ENCODE measurements around the gene USP36. TPM values are rescaled to one million over a fixed set of nuclear protein-coding genes. Genes with fewer than 3 reads are reported as not detected.
"Not testable (repeated sequence)": the region's sequence is repeated elsewhere in the genome, so short reads cannot be mapped to it uniquely, and the experiment has no call there.

USP36 gene
- polyA plus RNA-seq, 3 donors = 4.4 to 30.0 (median 6.1) TPM

GRCh38 chr17:78870621-78871020, 30.0 kb upstream of the USP36 start:
- Mint-ChIP-seq H3K36me3 (peaks cover 63 to 80% of the 10 kb centered on the region in 2 donors), H3K27me3 (ENCODE audit: low read depth in 3 of 3) (peaks cover 0 to 2% (median 1%) of the 10 kb centered on the region in 3 donors), H3K9me3 (no peaks in the 10 kb centered on the region), H3K4me1 (peaks cover 55% of the 10 kb centered on the region), H3K27ac (peak overlapping the region in 4 of 7 donors; percentile 54 to 84 (median 73)), H3K4me3 (no peak overlapping the region)
- Histone ChIP-seq H3K9me3 (replicated peaks in 1 of 2; ENCODE audit: control insufficient read depth in 1 of 2, insufficient read depth in 1 of 2, low read length in 2 of 2) (no peaks in the 10 kb centered on the region), H4K20me1 (ENCODE audit: insufficient read depth, low read length) (peaks cover 79% of the 10 kb centered on the region), H3K27me3 (ENCODE audit: control insufficient read depth in 2 of 2, insufficient read depth in 2 of 2, low read length in 2 of 2) (no peaks in the 10 kb centered on the region), H3K4me1 (ENCODE audit: control insufficient read depth in 1 of 2, insufficient read depth in 2 of 2, low read length in 2 of 2) (peaks cover 30 to 35% of the 10 kb centered on the region in 2 donors), H3K27ac (ENCODE audit: low read depth in 1 of 2, low read length in 2 of 2) (no peak overlapping the region), H3K4me2 (replicated peaks; ENCODE audit: extremely low read depth, low read length, poor library complexity, severe bottlenecking) (no peak overlapping the region), H3K79me2 (ENCODE audit: insufficient read depth, low read length) (peaks cover 67% of the 10 kb centered on the region), H2AFZ (ENCODE audit: insufficient read depth, low read depth, low read length, poor library complexity, severe bottlenecking) (no peak overlapping the region), H3K9ac (ENCODE audit: insufficient read depth, low read length, poor library complexity, severe bottlenecking) (no peak overlapping the region), H3K4me3 (replicated peaks in 1 of 3; ENCODE audit: low read depth in 2 of 3, low read length in 3 of 3) (no peak overlapping the region), H3K36me3 (replicated peaks in 1 of 2; ENCODE audit: control insufficient read depth in 1 of 2, insufficient read depth in 2 of 2, low read length in 2 of 2) (peaks cover 50 to 69% of the 10 kb centered on the region in 2 donors)
- intact Hi-C loops (cut with micrococcal nuclease) = no loop called here
- 88% methylated on average over 11 of the region's 15 CpGs for WGBS (ENCODE audit: insufficient coverage)
- no peak for DNase-seq
- TF ChIP-seq CTCF (IDR thresholded peaks at IDR 0.05) = no peak

- H3K79me2 ChIP-seq (ENCODE audit: insufficient read depth, low read length) = peaks cover 66% of the 10 kb centered on the region
- H3K27ac ChIP-seq (ENCODE audit: low read depth in 1 of 2, low read length in 2 of 2) = no peak overlapping the region
- peaks cover 62 to 83% of the 10 kb centered on the region in 2 donors for H3K36me3 Mint-ChIP-seq
- H3K27ac Mint-ChIP-seq = peak overlapping the region in 6 of 7 donors; percentile 41 to 95 (median 68)
- no peak for DNase-seq
- H2AFZ ChIP-seq (ENCODE audit: insufficient read depth, low read depth, low read length, poor library complexity, severe bottlenecking) = no peak overlapping the region
- H3K4me1 ChIP-seq (ENCODE audit: control insufficient read depth in 1 of 2, insufficient read depth in 2 of 2, low read length in 2 of 2) = peaks cover 25 to 48% of the 10 kb centered on the region in 2 donors
- H3K9me3 ChIP-seq (replicated peaks in 1 of 2; ENCODE audit: control insufficient read depth in 1 of 2, insufficient read depth in 1 of 2, low read length in 2 of 2) = no peaks in the 10 kb centered on the region
- no peak overlapping the region for H3K4me3 ChIP-seq (replicated peaks in 1 of 3; ENCODE audit: low read depth in 2 of 3, low read length in 3 of 3)
- peaks cover 78% of the 10 kb centered on the region for H4K20me1 ChIP-seq (ENCODE audit: insufficient read depth, low read length)
- no peak overlapping the region for H3K4me2 ChIP-seq (replicated peaks; ENCODE audit: extremely low read depth, low read length, poor library complexity, severe bottlenecking)
- peaks cover 49 to 68% of the 10 kb centered on the region in 2 donors for H3K36me3 ChIP-seq (replicated peaks in 1 of 2; ENCODE audit: control insufficient read depth in 1 of 2, insufficient read depth in 2 of 2, low read length in 2 of 2)
- no peak for TF ChIP-seq CTCF (IDR thresholded peaks at IDR 0.05)
- peaks cover 0 to 2% (median 1%) of the 10 kb centered on the region in 3 donors for H3K27me3 Mint-ChIP-seq (ENCODE audit: low read depth in 3 of 3)
- H3K4me1 Mint-ChIP-seq = peaks cover 43% of the 10 kb centered on the region
- H3K9ac ChIP-seq (ENCODE audit: insufficient read depth, low read length, poor library complexity, severe bottlenecking) = no peak overlapping the region
- no peak overlapping the region for H3K4me3 Mint-ChIP-seq
- H3K27me3 ChIP-seq (ENCODE audit: control insufficient read depth in 2 of 2, insufficient read depth in 2 of 2, low read length in 2 of 2) = no peaks in the 10 kb centered on the region
- no peaks in the 10 kb centered on the region for H3K9me3 Mint-ChIP-seq
- WGBS (ENCODE audit: insufficient coverage) = no CpG with 5 or more reads among the region's 7 CpGs
- intact Hi-C loops (cut with micrococcal nuclease) = loop anchor here in 1 of 2 donors (5.0 kb wide), 1 partner anchor 104 kb away; no protein-coding TSS in a partner anchor
Observed at GRCh38 chr17:78868391-78868790, 27.8 kb upstream of the USP36 start.

- H3K4me3 Mint-ChIP-seq; H3K9me3 ChIP-seq (replicated peaks in 1 of 2; ENCODE audit: control insufficient read depth in 1 of 2, insufficient read depth in 1 of 2, low read length in 2 of 2); H3K27me3 Mint-ChIP-seq (ENCODE audit: low read depth in 3 of 3); H2AFZ ChIP-seq (ENCODE audit: insufficient read depth, low read depth, low read length, poor library complexity, severe bottlenecking); H3K4me2 ChIP-seq (replicated peaks; ENCODE audit: extremely low read depth, low read length, poor library complexity, severe bottlenecking); DNase-seq; H3K9me3 Mint-ChIP-seq; H3K27me3 ChIP-seq (ENCODE audit: control insufficient read depth in 2 of 2, insufficient read depth in 2 of 2, low read length in 2 of 2); H3K9ac ChIP-seq (ENCODE audit: insufficient read depth, low read length, poor library complexity, severe bottlenecking); H3K4me3 ChIP-seq (replicated peaks in 1 of 3; ENCODE audit: low read depth in 2 of 3, low read length in 3 of 3): not testable (repeated sequence)
- Mint-ChIP-seq H3K27ac (peak overlapping the region; percentile 84 to 96 (median 92)), H3K4me1 (peaks cover 44% of the 10 kb centered on the region), H3K36me3 (peaks cover 50 to 72% of the 10 kb centered on the region in 2 donors)
- peaks cover 36 to 62% of the 10 kb centered on the region in 2 donors for H3K4me1 ChIP-seq (ENCODE audit: control insufficient read depth in 1 of 2, insufficient read depth in 2 of 2, low read length in 2 of 2)
- intact Hi-C loops (cut with micrococcal nuclease) = loop anchor here in 1 of 2 donors (5.0 kb wide), 1 partner anchor 105 kb away; no protein-coding TSS in a partner anchor
- peak overlapping the region; percentile 81 to 84 for H3K27ac ChIP-seq (ENCODE audit: low read depth in 1 of 2, low read length in 2 of 2)
- peaks cover 75% of the 10 kb centered on the region for H4K20me1 ChIP-seq (ENCODE audit: insufficient read depth, low read length)
- WGBS (ENCODE audit: insufficient coverage) = no CpG with 5 or more reads among the region's 3 CpGs
- H3K36me3 ChIP-seq (replicated peaks in 1 of 2; ENCODE audit: control insufficient read depth in 1 of 2, insufficient read depth in 2 of 2, low read length in 2 of 2) = peaks cover 36 to 55% of the 10 kb centered on the region in 2 donors
- peaks cover 55% of the 10 kb centered on the region for H3K79me2 ChIP-seq (ENCODE audit: insufficient read depth, low read length)
Observed at GRCh38 chr17:78867046-78867445, 26.4 kb upstream of the USP36 start.

Measured in CD14-positive monocyte (primary cell).